SK-N-MC (cell line): ENCODE data around the gene NMNAT2.

Source experiments
- EZH2 ChIP-seq: fragments of 200-600 bp; sonication (generic); IDR thresholded peaks from one replicate; pipeline ENCODE4 v1.6.1; 2017; ENCODE audit warnings: antibody characterized with exemption
- FOXP2 ChIP-seq: optimal IDR thresholded peaks from 2 replicates; pipeline ENCODE3; 2011; ENCODE audit warnings: mild to moderate bottlenecking, moderate library complexity; ENCODE audit not compliant: insufficient read depth; ENCODE audit errors: extremely low read length, control extremely low read depth
- POLR2AphosphoS5 ChIP-seq: IDR thresholded peaks from 2 replicates; pipeline ENCODE4 v1.6.1; 2012; ENCODE audit warnings: mild to moderate bottlenecking, low read depth, low read length, borderline replicate concordance

DNA sequence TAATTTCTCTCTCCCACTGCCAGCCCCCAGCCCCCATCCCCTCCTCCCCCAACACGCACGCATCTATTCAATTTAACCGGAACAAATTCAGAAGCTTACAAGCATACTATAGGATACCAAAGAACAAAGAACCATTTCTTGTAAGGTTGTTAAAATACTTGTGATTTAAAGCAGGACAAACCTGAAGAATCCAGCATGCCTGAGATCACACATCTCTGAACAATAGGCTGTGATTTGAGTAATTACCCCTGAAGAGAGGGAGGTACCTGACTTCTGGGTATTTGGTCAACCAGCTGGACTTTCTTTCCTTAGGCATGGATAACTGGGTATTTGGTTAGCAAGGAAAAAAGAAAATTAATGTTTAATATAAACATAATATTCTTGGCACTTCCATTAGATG lies 105.1 kb downstream of the NMNAT2 start:
- TF ChIP-seq EZH2 (no peak), POLR2AphosphoS5 (no peak), FOXP2 (no peak)
